SK-N-SH (cell line): ENCODE results near the gene SHROOM3. TPM values are rescaled to one million over a fixed set of nuclear protein-coding genes. Genes with fewer than 3 reads are reported as not detected.

Source experiments
- CTCF ChIA-PET: fragments of 300-600, 350-600 bp; formaldehyde crosslinking; extraction: SDS; loops from one replicate; lab custom pipeline; 2021; lab: Yijun Ruan, JAX
- POLR2A ChIA-PET: fragments of 350-600 bp; sonication (Branson Sonifier 250); formaldehyde crosslinking; extraction: SDS; loops from one replicate; lab custom pipeline; 2020; ENCODE audit warnings: antibody characterized with exemption, inconsistent platforms; lab: Yijun Ruan, JAX
- DNase-seq: peaks from one replicate; pipeline ENCODE4 v3.0.0; 2012
- H2AFZ ChIP-seq: fragments of 200-600 bp; sonication (generic); 2 replicates; pipeline ENCODE4 v1.8.1; 2016; ENCODE audit warnings: antibody characterized with exemption, mild to moderate bottlenecking, low read depth
- H3F3A ChIP-seq: fragments of 200-600 bp; sonication (generic); replicated peaks from 2 replicates; pipeline ENCODE3; 2016; ENCODE audit warnings: antibody characterized with exemption, mild to moderate bottlenecking; ENCODE audit not compliant: insufficient read depth
- H3K27ac ChIP-seq, 2 experiments: fragments of 200-500 bp in 1 of 2; fragments of 200-600 bp in 1 of 2; sonication (Bioruptor generic) in 1 of 2; sonication (generic), shearing (Covaris generic) in 1 of 2; 2 replicates each; pipeline versions ENCODE4 v1.5.1 to v1.6.1; 2014 to 2016; ENCODE audit warnings: low read depth in 2 of 2, inconsistent platforms in 1 of 2, low read length in 1 of 2, mild to moderate bottlenecking in 1 of 2, mixed read lengths in 1 of 2
- H3K27me3 ChIP-seq: fragments of 200-600 bp; sonication (generic), shearing (Covaris generic); 2 replicates; pipeline ENCODE4 v1.6.1; 2016; ENCODE audit warnings: mixed run types; ENCODE audit not compliant: insufficient read depth
- H3K36me3 ChIP-seq, 2 experiments: fragments of 200-500 bp in 1 of 2; fragments of 200-600 bp in 1 of 2; sonication (Bioruptor generic) in 1 of 2; sonication (generic) in 1 of 2; replicated peaks in 1 of 2; 2 replicates each; pipeline versions ENCODE3 to v1.5.1; 2014 to 2016; ENCODE audit warnings: low read length in 1 of 2, mild to moderate bottlenecking in 1 of 2; ENCODE audit not compliant: insufficient read depth in 2 of 2, control insufficient read depth in 1 of 2
- H3K4me1 ChIP-seq, 2 experiments: fragments of 200-500 bp in 1 of 2; fragments of 200-600 bp in 1 of 2; sonication (Bioruptor generic) in 1 of 2; sonication (generic), shearing (Covaris generic) in 1 of 2; 2 replicates each; pipeline versions ENCODE4 v1.5.1 to v1.6.1; 2014 to 2016; ENCODE audit warnings: low read depth in 1 of 2, low read length in 1 of 2, mixed run types in 1 of 2; ENCODE audit not compliant: insufficient read depth in 2 of 2, control insufficient read depth in 1 of 2
- H3K4me2 ChIP-seq: fragments of 200-600 bp; sonication (generic), shearing (Covaris generic); 2 replicates; pipeline ENCODE4 v1.6.1; 2017; ENCODE audit warnings: mixed run types
- H3K4me3 ChIP-seq, 2 experiments: fragments of 200-500 bp in 1 of 2; fragments of 200-600 bp in 1 of 2; sonication (Bioruptor generic) in 1 of 2; sonication (generic), shearing (Covaris generic) in 1 of 2; 2 replicates each; pipeline versions ENCODE4 v1.5.1 to v1.8.1; 2014 to 2016; ENCODE audit warnings: low read depth in 2 of 2, inconsistent platforms in 1 of 2, low read length in 1 of 2, mild to moderate bottlenecking in 1 of 2, mixed read lengths in 1 of 2, moderate library complexity in 1 of 2
- H3K79me2 ChIP-seq: fragments of 200-600 bp; sonication (generic); 2 replicates; pipeline ENCODE4 v1.8.1; 2017; ENCODE audit warnings: mild to moderate bottlenecking; ENCODE audit not compliant: insufficient read depth
- H3K9ac ChIP-seq: fragments of 200-600 bp; sonication (generic); 2 replicates; pipeline ENCODE4 v1.6.1; 2017; ENCODE audit warnings: mixed run types
- H3K9me2 ChIP-seq: fragments of 200-600 bp; sonication (generic); 2 replicates; pipeline ENCODE4 v1.6.1; 2017; ENCODE audit warnings: mixed run types
- H3K9me3 ChIP-seq: fragments of 200-600 bp; sonication (generic); 2 replicates; pipeline ENCODE4 v1.6.1; 2017; ENCODE audit warnings: mixed run types, mild to moderate bottlenecking, moderate library complexity
- H4K20me1 ChIP-seq: fragments of 200-600 bp; sonication (generic); 2 replicates; pipeline ENCODE4 v1.6.1; 2017; ENCODE audit warnings: mild to moderate bottlenecking, mixed run types; ENCODE audit not compliant: insufficient read depth
- ELF1 ChIP-seq: IDR thresholded peaks from 2 replicates; pipeline ENCODE4 v1.4.0; 2012
- EZH2phosphoT487 ChIP-seq: fragments of 200-600 bp; sonication (generic); IDR thresholded peaks from 2 replicates; pipeline ENCODE4 v1.6.1; 2017; ENCODE audit warnings: low read depth, mixed run types, mild to moderate bottlenecking, antibody characterized with exemption, moderate library complexity, borderline replicate concordance
- FOSL2 ChIP-seq: IDR thresholded peaks from 2 replicates; pipeline ENCODE4 v1.4.0; 2012; ENCODE audit warnings: low read depth, mild to moderate bottlenecking, moderate library complexity, borderline replicate concordance
- GATA2 ChIP-seq: sonication (generic); formaldehyde crosslinking; IDR thresholded peaks from 2 replicates; pipeline ENCODE4 v1.5.0; 2020; ENCODE audit warnings: mild to moderate bottlenecking, missing genetic modification reagents
- JUND ChIP-seq: IDR thresholded peaks from 2 replicates; pipeline ENCODE4 v1.4.0; 2012
- MEF2A ChIP-seq: IDR thresholded peaks from 2 replicates; pipeline ENCODE4 v1.4.0; 2012; ENCODE audit warnings: low read depth, borderline replicate concordance
- MXI1 ChIP-seq: IDR thresholded peaks from 2 replicates; pipeline ENCODE4 v1.6.1; 2012; ENCODE audit warnings: mild to moderate bottlenecking, low read depth, low read length, improper control_type of control experiment
- NFIC ChIP-seq: IDR thresholded peaks from 2 replicates; pipeline ENCODE4 v1.4.0; 2012; ENCODE audit warnings: borderline replicate concordance
- RAD21 ChIP-seq: IDR thresholded peaks from 2 replicates; pipeline ENCODE4 v1.6.1; 2012; ENCODE audit warnings: mild to moderate bottlenecking, low read length
- RFX5 ChIP-seq: IDR thresholded peaks from 2 replicates; pipeline ENCODE4 v1.6.1; 2012; ENCODE audit warnings: mild to moderate bottlenecking, improper control_type of control experiment, low read length
- RXRA ChIP-seq: IDR thresholded peaks from 2 replicates; pipeline ENCODE4 v1.4.0; 2012; ENCODE audit warnings: low read depth, mild to moderate bottlenecking, borderline replicate concordance
- SMC3 ChIP-seq: IDR thresholded peaks from 2 replicates; pipeline ENCODE4 v1.6.1; 2012; ENCODE audit warnings: low read depth, low read length, improper control_type of control experiment
- WGBS: methylation state at CpG from one replicate; pipeline ENCODE4 v1.1.6; 2017; ENCODE audit warnings: low lambda C conversion rate; 5-methylcytosine and 5-hydroxymethylcytosine counted together
- polyA plus RNA-seq, 3 experiments: library from polyadenylated mRNA; depleted of rRNA; stranded (reverse); fragments of >200 nt; gene quantifications; 2 replicates each; pipeline ENCODE4 v1.2.3, GENCODE V29; 2012
- TF ChIP-seq, protein P1 (sequence below): IDR thresholded peaks from 2 replicates; pipeline ENCODE4 v1.4.0; 2012; ENCODE audit warnings: low read depth, borderline replicate concordance
- TF ChIP-seq, protein P2 (sequence below): IDR thresholded peaks from 2 replicates; pipeline ENCODE4 v1.4.0; 2012; ENCODE audit warnings: low read depth
- TF ChIP-seq, protein P3 (sequence below): IDR thresholded peaks from 2 replicates; pipeline ENCODE4; 2012

Gene SHROOM3
- polyA plus RNA-seq, 1 of the 3 experiments (the other 2 are of a cell fraction): 4.3 TPM

DNA sequence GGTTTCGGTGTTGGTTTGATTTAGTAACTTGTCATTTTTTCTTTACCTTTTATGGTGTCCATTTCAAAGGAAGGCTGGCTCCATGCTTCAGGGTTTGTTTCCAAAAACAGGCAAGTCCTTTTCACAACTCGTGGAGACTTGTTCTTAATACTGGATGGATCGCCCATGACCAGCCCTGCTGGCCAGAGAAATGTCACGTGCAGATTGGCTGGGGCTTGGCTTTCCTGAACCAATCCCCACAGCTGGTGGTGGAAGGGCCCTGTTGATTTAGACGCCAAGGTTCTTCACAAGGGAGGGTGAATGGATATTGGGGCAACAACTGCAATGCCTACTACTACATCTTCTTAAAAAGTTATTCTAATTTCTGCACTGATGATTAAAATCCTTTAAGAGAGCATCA lies 92.6 kb downstream of the SHROOM3 start (continued):
- TF ChIP-seq, protein P1, sequence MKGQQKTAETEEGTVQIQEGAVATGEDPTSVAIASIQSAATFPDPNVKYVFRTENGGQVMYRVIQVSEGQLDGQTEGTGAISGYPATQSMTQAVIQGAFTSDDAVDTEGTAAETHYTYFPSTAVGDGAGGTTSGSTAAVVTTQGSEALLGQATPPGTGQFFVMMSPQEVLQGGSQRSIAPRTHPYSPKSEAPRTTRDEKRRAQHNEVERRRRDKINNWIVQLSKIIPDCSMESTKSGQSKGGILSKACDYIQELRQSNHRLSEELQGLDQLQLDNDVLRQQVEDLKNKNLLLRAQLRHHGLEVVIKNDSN: no peak
- TF ChIP-seq JUND (no peak), GATA2 (CRISPR knock-in tag) (no peak), MXI1 (no peak), SMC3 (no peak), NFIC (no peak)

DNA sequence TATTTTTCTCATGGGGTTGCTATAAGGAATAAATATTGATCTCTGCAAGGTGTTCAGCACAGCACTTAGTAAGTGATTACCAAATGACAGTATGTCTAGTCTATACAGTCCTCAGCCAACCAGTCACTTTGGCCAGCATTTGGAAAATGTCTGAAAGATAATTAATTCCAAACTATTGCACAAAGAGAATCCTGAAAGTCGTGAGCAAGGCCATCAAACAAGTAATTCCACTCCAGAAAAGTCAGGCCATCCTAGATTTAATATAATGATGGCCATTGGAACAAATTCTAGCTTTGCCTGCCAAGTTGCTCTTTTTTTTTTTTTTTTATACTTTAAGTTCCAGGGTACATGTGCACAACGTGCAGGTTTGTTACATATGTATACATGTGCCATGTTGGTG lies 96.6 kb downstream of the SHROOM3 start:
- no peaks in the 10 kb centered on the region for H3K9me3 ChIP-seq
- no peak overlapping the region for H3K4me2 ChIP-seq
- H3K27me3 ChIP-seq: no peaks in the 10 kb centered on the region
- TF ChIP-seq, protein P1: no peak
- TF ChIP-seq MEF2A (no peak), ELF1 (no peak)
- peaks cover 5 to 10% of the 10 kb centered on the region in 2 experiments; a peak in 3 of 4 replicates for H3K4me1 ChIP-seq
- CTCF ChIA-PET: no interaction called here
- H3F3A ChIP-seq: peaks cover 5% of the 10 kb centered on the region
- H3K9ac ChIP-seq: no peak overlapping the region
- no peak overlapping the region for H3K4me3 ChIP-seq
- no peaks in the 10 kb centered on the region for H3K36me3 ChIP-seq
- H2AFZ ChIP-seq: no peak overlapping the region
- H3K79me2 ChIP-seq: no peaks in the 10 kb centered on the region
- no peaks in the 10 kb centered on the region for H3K9me2 ChIP-seq
- 50% methylated on average over 2 of the region's 2 CpGs for WGBS
- DNase-seq: no peak
- POLR2A ChIA-PET: no interaction called here
- H4K20me1 ChIP-seq: no peaks in the 10 kb centered on the region
- no peak overlapping the region for H3K27ac ChIP-seq

DNA sequence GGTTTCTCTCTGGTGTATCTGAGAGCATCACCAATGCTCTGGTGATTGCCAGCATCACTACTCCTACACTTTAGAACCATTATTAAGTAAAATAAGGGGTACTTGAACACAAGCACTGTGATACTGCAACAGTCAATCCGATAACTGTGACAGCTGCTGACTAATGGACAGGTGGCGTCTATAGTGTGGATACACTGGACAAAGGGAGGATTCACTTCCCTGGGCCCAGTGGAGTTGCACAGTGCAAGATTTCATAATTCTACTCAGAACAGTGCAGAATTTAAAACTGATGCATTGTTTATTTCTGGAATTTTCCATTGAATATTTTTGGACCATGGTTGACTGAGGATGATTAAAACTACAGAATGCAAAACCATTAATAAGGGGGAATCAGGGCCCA lies 97.8 kb downstream of the SHROOM3 start:
- no peak overlapping the region for H3K4me2 ChIP-seq
- WGBS: 50% methylated on average over 2 of the region's 2 CpGs
- CTCF ChIA-PET: interaction anchor here (1.1 to 1.3 kb wide), 2 partner anchors 14 to 28 kb away, joined by 3 to 5 read pairs; no protein-coding TSS in a partner anchor

More for the DNA sequence above, 97.8 kb downstream of the SHROOM3 start:
- Histone ChIP-seq H2AFZ (no peak overlapping the region), H3K27ac (no peak overlapping the region), H3K79me2 (no peaks in the 10 kb centered on the region), H3K27me3 (no peaks in the 10 kb centered on the region), H4K20me1 (no peaks in the 10 kb centered on the region), H3F3A (peaks cover 5% of the 10 kb centered on the region), H3K36me3 (no peaks in the 10 kb centered on the region), H3K4me3 (no peak overlapping the region), H3K9me3 (no peaks in the 10 kb centered on the region), H3K4me1 (peaks cover 5 to 10% of the 10 kb centered on the region in 2 experiments; a peak in 3 of 4 replicates), H3K9ac (no peak overlapping the region), H3K9me2 (no peaks in the 10 kb centered on the region)
- TF ChIP-seq NFIC (no peak), FOSL2 (no peak), GATA2 (CRISPR knock-in tag) (no peak), RAD21 (no peak), RXRA (no peak), MXI1 (no peak), RFX5 (no peak), EZH2phosphoT487 (no peak)
- TF ChIP-seq, protein P2, sequence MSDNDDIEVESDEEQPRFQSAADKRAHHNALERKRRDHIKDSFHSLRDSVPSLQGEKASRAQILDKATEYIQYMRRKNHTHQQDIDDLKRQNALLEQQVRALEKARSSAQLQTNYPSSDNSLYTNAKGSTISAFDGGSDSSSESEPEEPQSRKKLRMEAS: no peak
- TF ChIP-seq, protein P3, sequence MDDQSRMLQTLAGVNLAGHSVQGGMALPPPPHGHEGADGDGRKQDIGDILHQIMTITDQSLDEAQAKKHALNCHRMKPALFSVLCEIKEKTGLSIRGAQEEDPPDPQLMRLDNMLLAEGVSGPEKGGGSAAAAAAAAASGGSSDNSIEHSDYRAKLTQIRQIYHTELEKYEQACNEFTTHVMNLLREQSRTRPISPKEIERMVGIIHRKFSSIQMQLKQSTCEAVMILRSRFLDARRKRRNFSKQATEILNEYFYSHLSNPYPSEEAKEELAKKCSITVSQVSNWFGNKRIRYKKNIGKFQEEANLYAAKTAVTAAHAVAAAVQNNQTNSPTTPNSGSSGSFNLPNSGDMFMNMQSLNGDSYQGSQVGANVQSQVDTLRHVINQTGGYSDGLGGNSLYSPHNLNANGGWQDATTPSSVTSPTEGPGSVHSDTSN: no peak
- POLR2A ChIA-PET: no interaction called here
- DNase-seq: no peak
